Measurements from ENCODE around the gene EFEMP1.

The EFEMP1 gene

GRCh38 chr2:55946793-55947192, 23.2 kb upstream of the EFEMP1 start:
- TF ChIP-seq GABPA (IDR thresholded peaks at IDR 0.05; ENCODE audit: low read depth) (no peak), REST (IDR thresholded peaks at IDR 0.05; ENCODE audit: insufficient replicate concordance, low read depth) (no peak), SPI1 (IDR thresholded peaks at IDR 0.05; ENCODE audit: borderline replicate concordance, low read depth) (no peak), POLR2AphosphoS5 (IDR thresholded peaks at IDR 0.05; ENCODE audit: low read depth) (no peak), CTCF (IDR thresholded peaks at IDR 0.05; ENCODE audit: insufficient read depth, low read length) (no peak)
- no peak for DNase-seq (ENCODE audit: low read depth in 1 of 2, low spot score in 1 of 2)
- no peak overlapping the region for H3K4me3 ChIP-seq (replicated peaks; ENCODE audit: insufficient read depth, low read length)
- H3K27me3 ChIP-seq (ENCODE audit: insufficient read depth, poor library complexity, severe bottlenecking), result peaks cover 2% of the 10 kb centered on the region
- no peak overlapping the region for H3K27ac ChIP-seq (replicated peaks)

- H3K27me3 ChIP-seq (ENCODE audit: insufficient read depth, poor library complexity, severe bottlenecking), result peaks cover 2% of the 10 kb centered on the region
- DNase-seq (ENCODE audit: low read depth in 1 of 2, low spot score in 1 of 2), result no peak
- H3K27ac ChIP-seq (replicated peaks), result no peak overlapping the region
- TF ChIP-seq CTCF (IDR thresholded peaks at IDR 0.05; ENCODE audit: insufficient read depth, low read length), result no peak
- TF ChIP-seq POLR2AphosphoS5 (IDR thresholded peaks at IDR 0.05; ENCODE audit: low read depth), result no peak
- no peak for TF ChIP-seq GABPA (IDR thresholded peaks at IDR 0.05; ENCODE audit: low read depth)
- H3K4me3 ChIP-seq (replicated peaks; ENCODE audit: insufficient read depth, low read length), result no peak overlapping the region
These were observed 19.9 kb upstream of the EFEMP1 start for GRCh38 chr2:55943466-55943865.

GRCh38 chr2:55936351-55936750, 12.8 kb upstream of the EFEMP1 start:
- TF ChIP-seq SPI1 (IDR thresholded peaks at IDR 0.05; ENCODE audit: borderline replicate concordance, low read depth), result no peak
- TF ChIP-seq REST (IDR thresholded peaks at IDR 0.05; ENCODE audit: insufficient replicate concordance, low read depth), result no peak
- no peak for TF ChIP-seq GABPA (IDR thresholded peaks at IDR 0.05; ENCODE audit: low read depth)
- no peak for TF ChIP-seq CTCF (IDR thresholded peaks at IDR 0.05; ENCODE audit: insufficient read depth, low read length)
- no peak for TF ChIP-seq POLR2AphosphoS5 (IDR thresholded peaks at IDR 0.05; ENCODE audit: low read depth)
- Histone ChIP-seq H3K27ac (replicated peaks) (no peak overlapping the region), H3K4me3 (replicated peaks; ENCODE audit: insufficient read depth, low read length) (no peak overlapping the region), H3K27me3 (ENCODE audit: insufficient read depth, poor library complexity, severe bottlenecking) (no peaks in the 10 kb centered on the region)
- no peak for DNase-seq (ENCODE audit: low read depth in 1 of 2, low spot score in 1 of 2)

GRCh38 chr2:55934337-55934736, 10.8 kb upstream of the EFEMP1 start:
- DNase-seq (ENCODE audit: low read depth in 1 of 2, low spot score in 1 of 2), result no peak
- Histone ChIP-seq H3K27me3 (ENCODE audit: insufficient read depth, poor library complexity, severe bottlenecking) (no peaks in the 10 kb centered on the region), H3K27ac (replicated peaks) (no peak overlapping the region), H3K4me3 (replicated peaks; ENCODE audit: insufficient read depth, low read length) (no peak overlapping the region)
- TF ChIP-seq POLR2AphosphoS5 (IDR thresholded peaks at IDR 0.05; ENCODE audit: low read depth) (no peak), CTCF (IDR thresholded peaks at IDR 0.05; ENCODE audit: insufficient read depth, low read length) (no peak), GABPA (IDR thresholded peaks at IDR 0.05; ENCODE audit: low read depth) (no peak), REST (IDR thresholded peaks at IDR 0.05; ENCODE audit: insufficient replicate concordance, low read depth) (no peak), SPI1 (IDR thresholded peaks at IDR 0.05; ENCODE audit: borderline replicate concordance, low read depth) (no peak)

Data from HL-60 (cell line).